Activated B cell treated with CpG ODN at 0.5 μM for 24 hours (primary cell): ENCODE data around the gene SNX30. TPM values are rescaled to one million over a fixed set of nuclear protein-coding genes. Genes with fewer than 3 reads are reported as not detected.
A peak's percentile ranks its signal among the peaks of the same experiment; 100 is the strongest.

Experiments
- ATAC-seq: fragments of 200-7000 bp; cut with Tn5 transposase; one replicate; pipeline ENCODE4 v1.10.0; 2021; ENCODE audit warnings: low read depth, mild to moderate bottlenecking, moderate library complexity
- CTCF ChIA-PET: fragments of 350-600 bp; sonication (Branson Sonifier 250); formaldehyde crosslinking; loops from one replicate; lab custom pipeline; 2021; ENCODE audit warnings: antibody characterized with exemption; lab: Charles Lee
- POLR2A ChIA-PET: fragments of 350-600 bp; sonication (Branson Sonifier 250); formaldehyde crosslinking; loops from one replicate; lab custom pipeline; 2021; ENCODE audit warnings: antibody characterized with exemption; lab: Charles Lee
- DNase-seq: peaks from one replicate; pipeline ENCODE4 v3.0.0; 2022
- H3K27ac Mint-ChIP-seq: one replicate; pipeline ENCODE4 v1.8.0; 2020; ENCODE audit warnings: mixed read lengths
- H3K27me3 Mint-ChIP-seq: one replicate; pipeline ENCODE4 v1.8.0; 2021; ENCODE audit warnings: mixed read lengths
- H3K36me3 Mint-ChIP-seq: one replicate; pipeline ENCODE4 v1.8.0; 2021; ENCODE audit warnings: low read depth, mixed read lengths
- H3K4me1 Mint-ChIP-seq: one replicate; pipeline ENCODE4 v1.8.0; 2021; ENCODE audit warnings: mixed read lengths
- H3K4me3 Mint-ChIP-seq: one replicate; pipeline ENCODE4 v1.8.0; 2020; ENCODE audit warnings: mild to moderate bottlenecking, mixed read lengths
- H3K9me3 Mint-ChIP-seq: one replicate; pipeline ENCODE4 v1.8.0; 2020; ENCODE audit warnings: mixed read lengths
- intact Hi-C: fragments of 100-400 bp; cut with micrococcal nuclease; formaldehyde crosslinking; loops from one replicate; pipeline ENCODE4 v1.15.1; 2024
- total RNA-seq: library from RNA; stranded (reverse); gene quantifications from 2 replicates; pipeline ENCODE4 v1.2.3, GENCODE V29; 2022
- TF ChIP-seq, protein P1 (sequence below): fragments of 200-600 bp; IDR thresholded peaks from one replicate; pipeline ENCODE4 v1.8.0; 2022; ENCODE audit warnings: antibody characterized with exemption, mild to moderate bottlenecking

The SNX30 gene
- total RNA-seq, 1 donor from 2014 or later: 6.5 TPM

- Mint-ChIP-seq H3K4me1 (peaks cover 16% of the 10 kb centered on the region), H3K36me3 (peaks cover 43% of the 10 kb centered on the region), H3K27ac (no peak overlapping the region), H3K4me3 (no peak overlapping the region), H3K27me3 (no peaks in the 10 kb centered on the region), H3K9me3 (no peaks in the 10 kb centered on the region)
- ChIA-PET POLR2A (interaction anchor here (0.7 kb wide), 1 partner anchor 12 kb away, joined by 3 read pairs; no protein-coding TSS in a partner anchor), CTCF (interaction anchor here (1.1 to 1.3 kb wide), 2 partner anchors 80 to 107 kb away, joined by 3 to 6 read pairs; no protein-coding TSS in a partner anchor)
- TF ChIP-seq, protein P1, sequence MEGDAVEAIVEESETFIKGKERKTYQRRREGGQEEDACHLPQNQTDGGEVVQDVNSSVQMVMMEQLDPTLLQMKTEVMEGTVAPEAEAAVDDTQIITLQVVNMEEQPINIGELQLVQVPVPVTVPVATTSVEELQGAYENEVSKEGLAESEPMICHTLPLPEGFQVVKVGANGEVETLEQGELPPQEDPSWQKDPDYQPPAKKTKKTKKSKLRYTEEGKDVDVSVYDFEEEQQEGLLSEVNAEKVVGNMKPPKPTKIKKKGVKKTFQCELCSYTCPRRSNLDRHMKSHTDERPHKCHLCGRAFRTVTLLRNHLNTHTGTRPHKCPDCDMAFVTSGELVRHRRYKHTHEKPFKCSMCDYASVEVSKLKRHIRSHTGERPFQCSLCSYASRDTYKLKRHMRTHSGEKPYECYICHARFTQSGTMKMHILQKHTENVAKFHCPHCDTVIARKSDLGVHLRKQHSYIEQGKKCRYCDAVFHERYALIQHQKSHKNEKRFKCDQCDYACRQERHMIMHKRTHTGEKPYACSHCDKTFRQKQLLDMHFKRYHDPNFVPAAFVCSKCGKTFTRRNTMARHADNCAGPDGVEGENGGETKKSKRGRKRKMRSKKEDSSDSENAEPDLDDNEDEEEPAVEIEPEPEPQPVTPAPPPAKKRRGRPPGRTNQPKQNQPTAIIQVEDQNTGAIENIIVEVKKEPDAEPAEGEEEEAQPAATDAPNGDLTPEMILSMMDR: no peak
- intact Hi-C loops: loop anchor here (10.0 kb wide), 2 partner anchors 268 to 618 kb away; no protein-coding TSS in a partner anchor
- DNase-seq (no peak), ATAC-seq (no peak)
Observed at GRCh38 chr9:112712678-112713077, 37.9 kb upstream of the SNX30 start.

DNA sequence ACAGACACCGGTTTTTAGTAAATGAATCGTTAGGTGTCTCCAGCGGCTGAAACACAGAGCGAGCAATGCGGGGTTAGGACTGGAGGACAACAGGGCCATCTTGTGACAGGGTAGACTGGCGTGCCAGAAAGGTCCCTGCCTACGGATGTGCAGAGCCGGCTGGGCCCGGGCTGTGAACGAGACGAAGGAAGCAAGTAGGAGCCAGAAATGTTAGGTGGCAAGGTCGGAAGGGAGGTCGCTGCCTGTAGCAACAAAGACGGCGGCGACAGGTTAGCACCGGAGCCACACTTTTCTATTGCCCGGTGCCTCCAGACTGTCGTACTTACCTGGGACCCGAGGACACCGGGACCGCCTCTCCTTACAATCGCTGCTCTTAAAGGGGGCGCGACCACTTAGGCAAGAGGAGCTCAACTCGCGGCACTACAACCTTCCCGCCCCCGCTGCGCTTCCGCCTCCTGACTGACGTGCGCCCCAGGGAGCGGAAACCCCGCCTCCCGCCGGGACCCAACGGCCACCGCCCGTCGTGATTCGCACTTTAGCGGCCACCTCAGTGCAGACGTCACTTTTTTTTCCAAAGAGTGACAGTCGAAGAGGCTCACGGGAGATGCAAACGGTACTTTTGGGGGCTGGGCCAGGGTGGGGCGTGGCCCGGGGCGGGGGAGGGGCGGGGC lies 32.8 kb upstream of the SNX30 start, which contains the start of gene INIP:
Gene INIP (minus strand): TSS at position 457 of the 671 bp plus-strand sequence. CDS start 1,632 bp downstream, outside the sequence.
- TF ChIP-seq, protein P1: no peak
- Mint-ChIP-seq H3K9me3 (no peaks in the 10 kb centered on the region), H3K27me3 (no peaks in the 10 kb centered on the region), H3K27ac (peak within 1 kb of the TSS; percentile 98), H3K4me1 (peaks cover 19% of the 10 kb centered on the region), H3K36me3 (peaks cover 14% of the 10 kb centered on the region), H3K4me3 (peak within 1 kb of the TSS; percentile 100)
- ATAC-seq (peak; percentile 93), DNase-seq (peak; percentile 95)
- ChIA-PET POLR2A (interaction anchor here (0.6 to 2.5 kb wide), 16 partner anchors 9 to 1087 kb away, joined by 3 to 18 read pairs (median 4); partner anchors contain the start of genes DNAJC25, HSDL2, KIAA1958 and PTBP3), CTCF (interaction anchor here (0.6 to 1.9 kb wide), 4 partner anchors 32 to 185 kb away, joined by 3 to 9 read pairs (median 4); no protein-coding TSS in a partner anchor)
- intact Hi-C loops: loop anchor here (1.0 to 10.0 kb wide), 11 partner anchors 33 to 1087 kb away; partner anchors contain the start of genes DNAJC25, SNX30 and UGCG

GRCh38 chr9:112719241-112719691 lies 31.3 kb upstream of the SNX30 start:
- H3K27ac Mint-ChIP-seq: peak overlapping the region; percentile 18
- CTCF ChIA-PET: interaction anchor here (1.2 kb wide), 1 partner anchor 74 kb away, joined by 6 read pairs; no protein-coding TSS in a partner anchor
- H3K4me1 Mint-ChIP-seq: peaks cover 19% of the 10 kb centered on the region
- TF ChIP-seq, protein P1: no peak
- H3K36me3 Mint-ChIP-seq: peaks cover 4% of the 10 kb centered on the region
- no peak overlapping the region for H3K4me3 Mint-ChIP-seq
- DNase-seq (no peak), ATAC-seq (no peak)
- POLR2A ChIA-PET: interaction anchor here (0.5 to 2.5 kb wide), 4 partner anchors 31 to 339 kb away, joined by 3 to 18 read pairs (median 9); partner anchors contain the start of genes HSDL2 and SNX30
- no peaks in the 10 kb centered on the region for H3K9me3 Mint-ChIP-seq
- intact Hi-C loops: loop anchor here (2.0 to 10.0 kb wide), 4 partner anchors 274 to 1088 kb away; partner anchors contain the start of genes DNAJC25 and UGCG
- H3K27me3 Mint-ChIP-seq: no peaks in the 10 kb centered on the region

- ATAC-seq: no peak
- ChIA-PET POLR2A (interaction anchor here (0.5 to 2.2 kb wide), 3 partner anchors 87 to 534 kb away, joined by 3 to 18 read pairs (median 7); partner anchors contain the start of gene HSDL2), CTCF (interaction anchor here (1.2 kb wide), 1 partner anchor 74 kb away, joined by 6 read pairs; no protein-coding TSS in a partner anchor)
- no peak overlapping the region for H3K27ac Mint-ChIP-seq
- TF ChIP-seq, protein P1: no peak
- H3K9me3 Mint-ChIP-seq: no peaks in the 10 kb centered on the region
- no peak overlapping the region for H3K4me3 Mint-ChIP-seq
- intact Hi-C loops: loop anchor here (2.0 to 10.0 kb wide), 4 partner anchors 275 to 1089 kb away; partner anchors contain the start of genes DNAJC25 and UGCG
- H3K27me3 Mint-ChIP-seq: no peaks in the 10 kb centered on the region
- peaks cover 17% of the 10 kb centered on the region for H3K4me1 Mint-ChIP-seq
- DNase-seq: no peak
- peaks cover 4% of the 10 kb centered on the region for H3K36me3 Mint-ChIP-seq
Observed at GRCh38 chr9:112719696-112720095, 30.9 kb upstream of the SNX30 start.
